GM19395 (cell line): ENCODE measurements around the gene GTF2I.
"Not testable (repeated sequence)": the region's sequence is repeated elsewhere in the genome, so short reads cannot be mapped to it uniquely, and the experiment has no call there.

Experiments
- ATAC-seq: cut with Tn5 transposase; IDR thresholded peaks from one replicate; pipeline ENCODE4 v1.9.1; 2021; ENCODE audit warnings: mild to moderate bottlenecking, moderate library complexity; ENCODE audit not compliant: unreplicated experiment

GTF2I gene

GRCh38 chr7:74709880-74710671, 52.6 kb downstream of the GTF2I start:
- no peak for ATAC-seq

DNA sequence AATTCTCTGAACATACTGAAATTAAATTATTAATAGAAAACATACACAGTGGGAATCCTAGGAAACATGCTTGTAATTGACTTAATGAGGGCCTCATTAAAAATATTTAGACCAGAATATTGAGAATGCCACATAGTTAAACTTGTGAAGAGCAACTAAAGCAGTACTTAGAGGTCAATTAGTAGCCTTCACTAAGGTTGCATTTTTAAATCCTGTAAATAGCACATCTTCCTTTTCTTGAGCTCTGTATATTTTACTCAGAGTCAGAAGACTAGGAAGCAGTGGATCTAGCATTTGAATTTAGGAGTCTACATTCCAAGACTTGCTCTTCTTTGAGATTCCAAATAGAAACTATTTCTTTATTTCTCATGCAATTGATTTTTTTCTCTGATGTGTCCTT, 56.0 kb downstream of the GTF2I start:
- no peak for ATAC-seq

DNA sequence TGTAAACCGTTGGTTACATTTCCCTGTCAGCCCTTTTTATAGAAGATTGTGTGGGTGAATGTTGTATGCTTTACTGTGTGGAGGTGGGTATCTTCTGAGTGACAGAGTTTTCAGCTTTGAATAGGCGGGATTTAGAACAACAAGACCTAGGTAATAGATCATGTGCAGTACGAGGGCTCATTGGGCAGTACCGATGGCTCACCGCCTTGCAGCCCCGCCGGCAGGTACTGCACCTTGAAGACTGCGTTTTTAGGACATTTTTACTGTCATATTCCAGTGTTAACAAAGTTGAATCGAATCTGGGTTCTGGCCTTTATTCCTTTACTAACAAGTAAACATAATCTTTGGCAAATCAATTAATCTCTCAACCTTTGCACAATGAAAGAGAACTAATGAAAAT, 60.4 kb downstream of the GTF2I start:
- no peak for ATAC-seq

GRCh38 chr7:74718336-74718735, 60.8 kb downstream of the GTF2I start:
- ATAC-seq, result no peak

- ATAC-seq, result no peak
These were observed 64.6 kb downstream of the GTF2I start for GRCh38 chr7:74722153-74722552.

- ATAC-seq, result no peak
These were observed 68.3 kb downstream of the GTF2I start for GRCh38 chr7:74725840-74726239.

DNA sequence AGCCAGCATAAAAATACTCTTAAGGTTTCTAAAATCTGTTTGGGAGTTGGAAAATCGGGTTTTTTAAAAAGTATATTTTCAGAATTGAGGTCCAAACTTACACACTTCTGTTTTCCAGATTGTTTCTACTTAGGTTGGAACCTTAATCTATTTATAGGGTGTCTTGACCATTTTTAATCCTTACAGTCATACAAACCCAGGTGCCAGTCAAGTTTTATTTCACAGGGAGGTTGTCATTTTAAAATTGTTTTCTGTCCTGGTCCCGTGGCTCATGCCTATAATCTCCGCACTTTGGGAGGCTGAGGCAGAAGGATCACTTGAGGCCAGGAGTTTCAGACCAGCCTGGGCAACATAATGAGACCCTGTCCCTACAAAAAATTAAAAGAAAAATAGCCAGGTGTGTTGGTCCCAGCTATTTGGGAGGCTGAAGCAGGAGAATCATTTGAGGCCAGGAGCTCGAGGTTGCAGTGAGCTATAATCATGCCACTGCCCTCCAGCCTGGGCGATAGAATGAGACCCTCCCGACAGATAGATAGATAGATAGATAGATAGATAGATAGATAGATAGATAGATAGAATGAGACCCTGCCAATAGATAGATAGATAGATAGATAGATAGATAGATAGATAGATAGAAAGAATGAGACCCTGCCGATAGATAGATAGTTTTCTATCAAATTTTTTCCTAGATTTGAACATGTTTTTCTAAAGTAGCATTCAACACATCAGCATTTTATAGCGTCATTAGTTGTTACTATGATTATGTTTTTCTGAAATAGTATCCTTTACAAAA, 69.0 kb downstream of the GTF2I start:
- ATAC-seq, result no peak

- ATAC-seq, result not testable (repeated sequence)
These were observed 71.2 kb downstream of the GTF2I start for GRCh38 chr7:74728686-74729085.

- not testable (repeated sequence) for ATAC-seq
These were observed 72.7 kb downstream of the GTF2I start for GRCh38 chr7:74730186-74730585.

DNA sequence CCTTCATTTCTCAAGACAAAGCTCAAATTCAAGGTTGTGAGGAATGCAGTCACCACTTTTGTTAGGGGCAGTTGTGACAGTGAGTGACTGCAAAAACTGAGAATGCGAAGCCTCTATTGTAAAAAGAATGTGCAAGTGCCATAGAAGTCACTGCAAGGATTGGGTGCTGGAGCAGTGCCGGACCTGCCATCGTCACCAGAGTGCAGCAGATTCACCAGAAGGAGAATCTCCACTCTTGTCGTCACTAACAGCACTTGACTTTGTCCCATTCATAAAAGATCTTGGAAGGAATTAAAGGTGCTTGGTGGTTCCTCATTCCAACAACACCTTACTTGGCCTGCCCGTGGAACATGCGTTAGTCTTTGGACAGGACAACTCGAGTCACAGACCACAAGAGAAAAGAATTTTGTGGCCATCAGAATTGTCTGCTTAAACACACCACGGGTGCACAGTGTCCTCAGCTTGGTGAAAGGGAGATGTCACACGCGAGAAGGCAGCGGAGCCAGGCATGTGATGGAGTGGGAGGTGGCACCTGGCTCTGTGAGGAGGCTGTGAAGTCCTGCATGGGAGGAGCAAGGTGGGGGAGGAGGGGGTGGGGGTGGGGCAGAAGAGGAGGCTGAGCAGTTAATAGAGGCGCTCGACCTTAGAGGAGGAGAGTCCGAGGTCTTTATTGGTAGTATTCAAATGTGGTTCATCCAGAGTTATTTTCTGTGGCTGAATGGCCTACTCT, 82.6 kb downstream of the GTF2I start:
- not testable (repeated sequence) for ATAC-seq

DNA sequence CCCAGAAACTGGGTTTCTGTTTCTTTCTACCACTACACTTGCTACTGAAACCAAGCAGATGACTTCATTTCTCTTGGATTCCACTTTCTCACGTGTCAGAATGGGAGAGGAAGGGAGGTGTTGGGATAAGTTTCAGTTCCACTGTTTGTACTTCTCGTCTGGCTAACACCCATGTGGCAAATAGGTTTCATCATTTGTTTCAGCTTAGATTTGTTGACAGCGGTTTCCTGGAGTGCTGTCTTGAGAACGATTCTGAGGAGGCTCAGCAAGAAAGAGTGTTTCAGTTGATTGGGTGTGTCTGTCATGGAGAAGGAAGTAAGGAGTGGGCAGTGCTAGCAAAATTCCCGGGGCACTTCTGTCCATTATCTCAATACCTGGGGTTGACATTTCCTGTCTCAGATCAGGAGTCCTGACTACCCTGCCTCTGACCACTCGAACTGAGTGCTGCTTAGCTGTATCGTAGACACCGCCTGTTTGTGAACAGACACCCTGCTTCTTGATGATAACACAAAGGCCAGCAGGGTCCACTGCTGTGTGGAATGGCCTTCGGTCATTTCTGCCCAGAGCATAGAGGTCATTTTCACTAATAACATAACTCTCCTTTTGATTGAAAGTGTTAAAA, 86.5 kb downstream of the GTF2I start:
- ATAC-seq, result not testable (repeated sequence)

DNA sequence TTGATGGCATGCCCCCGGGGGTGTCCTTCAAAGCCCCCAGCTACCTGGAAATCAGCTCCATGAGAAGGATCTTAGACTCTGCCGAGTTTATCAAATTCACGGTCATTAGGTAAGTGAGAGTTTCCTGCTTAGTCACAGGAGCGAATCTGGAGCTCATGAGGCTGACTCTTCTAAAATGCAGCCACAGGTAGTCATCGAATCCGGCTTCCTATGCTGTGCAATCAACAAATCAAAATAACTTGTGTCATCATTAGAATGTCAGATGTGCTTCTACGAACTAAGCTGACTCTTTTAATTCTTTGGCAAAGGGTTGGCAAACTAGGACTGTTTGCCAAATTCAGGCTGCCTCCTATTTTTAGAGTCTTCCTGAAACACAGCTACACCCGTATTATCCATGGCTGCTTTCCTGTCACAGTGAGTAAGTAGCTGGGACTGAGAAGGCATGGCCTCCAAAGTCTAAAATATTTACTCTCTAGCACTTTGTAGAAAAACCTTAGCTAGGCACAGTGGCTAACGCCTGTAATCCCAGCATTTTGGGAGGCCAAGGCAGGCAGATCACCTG, 96.5 kb downstream of the GTF2I start:
- not testable (repeated sequence) for ATAC-seq

DNA sequence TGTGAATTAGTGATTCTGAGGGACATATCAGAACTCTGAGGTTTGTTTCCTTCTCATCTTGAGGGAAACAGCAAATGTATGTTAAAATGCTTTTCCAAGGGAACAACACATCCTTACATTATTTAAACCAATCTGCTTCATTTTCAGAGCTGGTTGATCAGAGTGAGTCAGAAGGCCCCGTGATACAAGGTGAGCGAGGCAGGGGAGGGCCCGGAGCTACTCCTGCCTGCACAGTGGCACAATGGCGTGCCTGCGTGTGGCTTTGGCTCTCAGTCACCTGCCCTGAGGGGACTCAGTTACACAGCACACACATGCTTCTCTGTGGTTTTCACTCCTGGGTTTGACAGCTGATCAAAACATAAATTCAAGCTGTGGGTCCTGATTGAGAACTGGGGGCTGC, 99.2 kb downstream of the GTF2I start:
- not testable (repeated sequence) for ATAC-seq

DNA sequence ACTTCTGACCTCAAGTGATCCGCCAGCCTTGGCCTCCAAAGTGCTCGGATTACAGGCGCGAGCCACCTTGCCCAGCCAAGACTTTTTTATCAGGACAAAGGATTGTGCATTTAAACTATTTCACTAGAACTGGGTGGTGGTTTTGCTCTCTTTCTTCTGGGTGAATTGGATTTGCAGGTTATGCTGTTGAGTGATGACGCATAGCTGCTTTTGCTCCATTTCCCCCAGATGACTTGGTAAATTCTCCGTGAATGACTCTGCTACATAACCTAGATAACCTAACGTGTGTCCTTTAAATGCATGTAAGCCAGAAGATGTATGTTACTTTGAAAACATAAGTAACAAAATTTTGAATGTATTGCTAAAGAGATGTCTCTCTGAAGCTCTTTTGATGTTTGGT, 100.8 kb downstream of the GTF2I start:
- ATAC-seq, result not testable (repeated sequence)

DNA sequence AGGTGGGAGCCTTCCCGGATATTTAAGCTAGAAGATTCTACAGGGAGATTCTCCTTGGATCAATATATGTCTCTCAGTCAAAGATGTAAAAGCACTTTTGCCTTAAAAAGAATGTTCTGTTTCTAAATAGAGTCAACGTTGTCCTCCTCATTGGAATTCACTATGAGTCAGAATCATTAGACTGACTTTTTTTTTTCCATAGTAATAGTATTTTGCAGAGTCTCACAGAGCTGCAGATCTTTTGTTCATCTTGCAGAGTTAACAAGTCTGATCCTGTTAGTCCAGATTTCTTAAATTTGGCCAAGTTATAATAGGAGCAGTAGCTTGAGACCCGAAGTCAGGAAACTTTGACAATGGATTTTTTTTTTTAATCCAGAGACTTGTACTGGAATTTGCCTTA, 101.5 kb downstream of the GTF2I start:
- not testable (repeated sequence) for ATAC-seq

DNA sequence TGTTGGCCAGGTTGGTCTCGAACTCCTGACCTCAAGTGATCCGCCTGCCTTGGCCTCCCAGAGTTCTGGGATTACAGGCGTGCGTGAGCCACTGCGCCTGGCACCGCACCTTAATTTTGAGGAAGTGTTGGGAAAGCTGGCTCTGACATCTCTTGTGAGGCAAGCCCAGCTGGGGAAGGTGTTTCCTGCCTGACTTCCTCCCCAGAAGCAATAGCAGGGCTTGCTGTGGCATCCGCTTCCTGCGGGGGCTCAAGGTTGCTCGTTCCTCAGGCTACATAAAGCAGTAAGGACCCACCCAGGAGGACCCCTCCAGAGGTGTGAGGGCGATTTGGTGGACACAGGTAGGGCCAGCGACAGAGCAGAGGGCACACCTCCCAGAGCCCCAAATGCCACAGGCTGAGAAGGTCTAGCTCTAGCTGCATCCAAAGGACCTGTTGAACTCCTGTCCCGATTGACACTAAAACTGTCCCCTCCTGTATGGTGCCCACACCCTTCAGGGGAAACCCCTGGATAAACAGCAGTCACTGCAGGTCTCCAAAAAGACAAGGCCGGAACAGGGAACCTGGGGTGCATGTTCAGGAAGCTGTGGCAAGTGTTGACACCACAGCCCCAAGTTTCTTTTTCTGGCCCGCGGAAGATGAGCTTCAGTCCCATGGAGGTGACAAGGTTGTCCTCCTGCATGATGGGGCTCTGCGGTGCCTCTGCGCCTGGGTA, 107.8 kb downstream of the GTF2I start:
- ATAC-seq, result peak; percentile 45

- not testable (repeated sequence) for ATAC-seq
These were observed 109.0 kb downstream of the GTF2I start for GRCh38 chr7:74766509-74766908.

GRCh38 chr7:74766991-74767390, 109.5 kb downstream of the GTF2I start:
- not testable (repeated sequence) for ATAC-seq

DNA sequence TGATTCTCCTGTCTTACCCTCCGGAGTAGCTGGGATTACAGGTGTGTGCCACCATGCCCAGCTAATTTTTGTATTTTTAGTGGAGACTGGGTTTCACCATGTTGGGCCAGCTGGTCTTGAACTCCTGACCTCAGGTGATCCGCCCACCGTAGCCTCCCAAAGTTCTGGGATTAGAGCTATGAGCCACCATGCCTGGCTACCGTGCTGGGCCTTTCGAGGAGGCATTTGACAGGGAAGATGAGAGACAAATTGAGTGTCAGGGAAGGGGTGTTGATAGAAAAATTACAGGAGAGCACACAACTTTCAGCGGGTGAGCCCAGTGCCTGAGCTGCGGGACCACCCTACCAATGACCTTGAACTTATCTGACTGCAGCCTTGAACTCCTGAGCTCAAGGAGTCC, 112.5 kb downstream of the GTF2I start:
- ATAC-seq, result not testable (repeated sequence)

GRCh38 chr7:74772093-74772492, 114.6 kb downstream of the GTF2I start:
- ATAC-seq, result not testable (repeated sequence)
